Measurements from ENCODE around the gene KDELR3. TPM values are rescaled to one million over a fixed set of nuclear protein-coding genes. Genes with fewer than 3 reads are reported as not detected.

KDELR3 gene
- total and polyA plus RNA-seq, 10 of the 15 experiments (the other 5 are each of a cell fraction or from before 2014, with no cell fraction given), result 0.15 to 0.98 (median 0.25) TPM; not detected in 1

DNA sequence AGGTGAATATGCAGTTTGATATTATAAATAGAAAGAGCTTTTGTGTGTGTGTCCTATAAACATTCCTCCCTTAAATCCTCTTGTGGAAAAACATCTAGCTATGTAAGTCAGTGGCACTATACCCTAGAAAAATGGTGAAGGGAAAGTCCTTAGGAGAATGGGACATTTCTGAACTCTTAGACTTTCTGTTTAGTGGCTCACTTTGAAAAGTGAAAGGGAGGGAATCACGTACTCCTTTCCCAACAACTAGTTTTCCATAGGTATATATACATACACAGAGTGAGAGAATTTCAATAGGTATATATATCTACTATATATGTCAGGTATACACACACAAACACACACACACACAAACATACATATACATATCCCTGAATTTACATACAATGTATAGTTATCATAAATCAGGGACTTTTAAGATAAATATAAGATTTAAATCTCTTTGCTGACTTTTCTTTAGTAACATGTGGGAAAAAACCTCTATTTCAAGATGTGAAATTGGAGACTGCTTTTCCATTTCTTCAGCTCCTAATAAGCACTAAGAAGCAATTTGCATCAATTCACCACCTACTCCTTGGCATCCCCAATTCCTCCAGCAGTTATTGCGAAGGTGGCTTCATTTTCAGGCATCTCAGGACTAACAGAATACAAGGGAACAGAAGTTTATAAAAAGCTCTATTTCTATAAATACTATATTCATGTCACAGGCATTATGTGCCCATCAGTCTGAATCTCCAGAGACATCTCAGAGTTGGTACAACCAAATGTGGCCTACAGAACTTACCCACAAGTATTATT is 51.8 kb downstream of the KDELR3 start:
- intact Hi-C loops (cut with micrococcal nuclease; ENCODE audit: unreplicated experiment) (no loop called here), in situ Hi-C loops (cut with MboI) (no loop called here)
- no TSS peak for BruUV-seq (replicated peaks)
- Histone ChIP-seq H3K27ac (ENCODE audit: control insufficient read depth, insufficient read depth) (no peak overlapping the region), H3K4me3 (no peak overlapping the region), H3K9ac (ENCODE audit: control insufficient read depth, insufficient read depth, low read length) (no peak overlapping the region), H3K4me2 (ENCODE audit: control insufficient read depth, insufficient read depth) (no peak overlapping the region), H3K9me3 (replicated peaks; ENCODE audit: control insufficient read depth, insufficient read depth, low read length) (no peaks in the 10 kb centered on the region), H3K4me1 (ENCODE audit: control insufficient read depth, insufficient read depth, low read length) (no peaks in the 10 kb centered on the region), H3K27me3 (replicated peaks in 1 of 2; ENCODE audit: control insufficient read depth in 2 of 2, insufficient read depth in 2 of 2, low read length in 1 of 2) (no peaks in the 10 kb centered on the region), H3K79me2 (ENCODE audit: control insufficient read depth, insufficient read depth, low read length) (no peaks in the 10 kb centered on the region), H3K36me3 (ENCODE audit: control insufficient read depth in 2 of 2, insufficient read depth in 2 of 2, low read length in 1 of 2) (no peaks in the 10 kb centered on the region), H4K20me1 (ENCODE audit: control insufficient read depth, insufficient read depth) (no peaks in the 10 kb centered on the region), H2AFZ (ENCODE audit: control insufficient read depth, low read depth, low read length) (no peak overlapping the region)
- TF ChIP-seq, protein P1, sequence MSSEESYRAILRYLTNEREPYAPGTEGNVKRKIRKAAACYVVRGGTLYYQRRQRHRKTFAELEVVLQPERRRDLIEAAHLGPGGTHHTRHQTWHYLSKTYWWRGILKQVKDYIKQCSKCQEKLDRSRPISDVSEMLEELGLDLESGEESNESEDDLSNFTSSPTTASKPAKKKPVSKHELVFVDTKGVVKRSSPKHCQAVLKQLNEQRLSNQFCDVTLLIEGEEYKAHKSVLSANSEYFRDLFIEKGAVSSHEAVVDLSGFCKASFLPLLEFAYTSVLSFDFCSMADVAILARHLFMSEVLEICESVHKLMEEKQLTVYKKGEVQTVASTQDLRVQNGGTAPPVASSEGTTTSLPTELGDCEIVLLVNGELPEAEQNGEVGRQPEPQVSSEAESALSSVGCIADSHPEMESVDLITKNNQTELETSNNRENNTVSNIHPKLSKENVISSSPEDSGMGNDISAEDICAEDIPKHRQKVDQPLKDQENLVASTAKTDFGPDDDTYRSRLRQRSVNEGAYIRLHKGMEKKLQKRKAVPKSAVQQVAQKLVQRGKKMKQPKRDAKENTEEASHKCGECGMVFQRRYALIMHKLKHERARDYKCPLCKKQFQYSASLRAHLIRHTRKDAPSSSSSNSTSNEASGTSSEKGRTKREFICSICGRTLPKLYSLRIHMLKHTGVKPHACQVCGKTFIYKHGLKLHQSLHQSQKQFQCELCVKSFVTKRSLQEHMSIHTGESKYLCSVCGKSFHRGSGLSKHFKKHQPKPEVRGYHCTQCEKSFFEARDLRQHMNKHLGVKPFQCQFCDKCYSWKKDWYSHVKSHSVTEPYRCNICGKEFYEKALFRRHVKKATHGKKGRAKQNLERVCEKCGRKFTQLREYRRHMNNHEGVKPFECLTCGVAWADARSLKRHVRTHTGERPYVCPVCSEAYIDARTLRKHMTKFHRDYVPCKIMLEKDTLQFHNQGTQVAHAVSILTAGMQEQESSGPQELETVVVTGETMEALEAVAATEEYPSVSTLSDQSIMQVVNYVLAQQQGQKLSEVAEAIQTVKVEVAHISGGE (CRISPR knock-in tag; IDR thresholded peaks at IDR 0.05), result no peak
- TF ChIP-seq EZH2 (IDR thresholded peaks at IDR 0.05; ENCODE audit: borderline replicate concordance, control insufficient read depth, low read depth, low read length) (no peak), MTA3 (IDR thresholded peaks at IDR 0.05; ENCODE audit: borderline replicate concordance, low read length) (no peak), CREM (IDR thresholded peaks at IDR 0.05; ENCODE audit: low read depth) (no peak), CEBPB (IDR thresholded peaks at IDR 0.05; ENCODE audit: borderline replicate concordance in 1 of 2, low read depth in 2 of 2, low read length in 2 of 2) (no peak), TCF12 (IDR thresholded peaks at IDR 0.05; ENCODE audit: low read depth, low read length) (no peak), ESRRA (IDR thresholded peaks at IDR 0.05; ENCODE audit: low read length) (no peak), ZBED1 (IDR thresholded peaks at IDR 0.05; ENCODE audit: borderline replicate concordance) (no peak), NR2C1 (IDR thresholded peaks at IDR 0.05) (no peak), NR2C2 (IDR thresholded peaks at IDR 0.05; ENCODE audit: borderline replicate concordance, control insufficient read depth, insufficient read length, low read depth) (no peak), SUPT20H (IDR thresholded peaks at IDR 0.05; ENCODE audit: borderline replicate concordance, control insufficient read depth, low read depth, low read length) (no peak), MYC (IDR thresholded peaks at IDR 0.05; ENCODE audit: insufficient read depth, insufficient read length, insufficient replicate concordance, low read length, severe bottlenecking) (no peak), RAD51 (IDR thresholded peaks at IDR 0.05) (no peak), WRNIP1 (IDR thresholded peaks at IDR 0.05; ENCODE audit: borderline replicate concordance, low read depth, low read length) (no peak), NFXL1 (IDR thresholded peaks at IDR 0.05; ENCODE audit: borderline replicate concordance) (no peak), SMAD1 (IDR thresholded peaks at IDR 0.05; ENCODE audit: low read depth, partially characterized antibody) (no peak), TBL1XR1 (IDR thresholded peaks at IDR 0.05; ENCODE audit: low read depth, low read length) (no peak), SMAD5 (IDR thresholded peaks at IDR 0.05; ENCODE audit: low read depth) (no peak), ZBTB33 (IDR thresholded peaks at IDR 0.05) (no peak), FOS (IDR thresholded peaks at IDR 0.05; ENCODE audit: borderline replicate concordance, extremely low read depth, insufficient read length) (no peak)
- SMC1A ChIA-PET (ENCODE audit: uncharacterized antibody, unreplicated experiment), result no interaction called here
- CTCF ChIA-PET, result interaction anchor here (1.2 to 1.5 kb wide), 2 partner anchors 8 to 17 kb away, joined by 3 read pairs; no protein-coding TSS in a partner anchor
- POLR2A ChIA-PET, result no interaction called here
- 100% methylated on average over 2 of the region's 2 CpGs for WGBS (ENCODE audit: insufficient coverage, insufficient replicate concordance, low lambda C conversion rate, missing lambda C conversion rate)
- FAIRE-seq (no peak), ATAC-seq (no peak), DNase-seq (ENCODE audit: low read depth, low spot score) (no peak)
- RAD21 ChIA-PET (ENCODE audit: unreplicated experiment), result no interaction called here
